GM12865 (cell line): ENCODE results near the gene ZBTB47.
A peak's percentile ranks its signal among the peaks of the same experiment; 100 is the strongest.

Experiments
- DNase-seq: peaks from one replicate; pipeline ENCODE4 v3.0.0; 2010; ENCODE audit warnings: low read depth
- H3K4me3 ChIP-seq: 2 replicates; pipeline ENCODE4 v1.5.1; 2011; ENCODE audit warnings: mild to moderate bottlenecking, low read depth, low read length, control low read depth
- CTCF ChIP-seq: IDR thresholded peaks from 2 replicates; pipeline ENCODE4 v1.5.1; 2011; ENCODE audit warnings: low read length, control low read depth, low read depth, inconsistent platforms; ENCODE audit not compliant: insufficient read depth; ENCODE audit errors: missing control alignments

ZBTB47 gene

GRCh38 chr3:42613462-42613861 lies 40.0 kb upstream of the ZBTB47 start:
- DNase-seq, result no peak
- TF ChIP-seq CTCF, result peak; percentile 38
- no peak overlapping the region for H3K4me3 ChIP-seq

DNA sequence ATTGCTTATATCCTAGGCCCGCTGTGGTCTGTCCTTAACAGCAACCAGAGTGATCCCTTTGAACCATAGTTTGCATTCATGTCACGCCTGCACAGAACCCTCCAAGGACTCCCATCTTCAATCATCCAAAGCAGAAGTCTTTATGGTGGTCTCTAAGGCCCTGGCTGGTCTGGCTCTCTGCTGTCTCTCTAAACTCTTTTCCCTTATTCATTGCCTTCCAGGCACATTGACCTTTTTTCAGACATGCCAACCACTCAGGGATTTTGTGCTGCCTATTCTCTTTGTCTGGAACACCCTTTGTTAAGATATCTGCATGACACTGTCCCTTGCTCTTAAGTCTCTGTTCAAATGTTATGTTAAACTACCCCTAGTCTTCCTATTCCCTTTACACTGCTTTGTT lies 21.9 kb upstream of the ZBTB47 start:
- H3K4me3 ChIP-seq, result no peak overlapping the region
- DNase-seq, result no peak
- TF ChIP-seq CTCF, result no peak

DNA sequence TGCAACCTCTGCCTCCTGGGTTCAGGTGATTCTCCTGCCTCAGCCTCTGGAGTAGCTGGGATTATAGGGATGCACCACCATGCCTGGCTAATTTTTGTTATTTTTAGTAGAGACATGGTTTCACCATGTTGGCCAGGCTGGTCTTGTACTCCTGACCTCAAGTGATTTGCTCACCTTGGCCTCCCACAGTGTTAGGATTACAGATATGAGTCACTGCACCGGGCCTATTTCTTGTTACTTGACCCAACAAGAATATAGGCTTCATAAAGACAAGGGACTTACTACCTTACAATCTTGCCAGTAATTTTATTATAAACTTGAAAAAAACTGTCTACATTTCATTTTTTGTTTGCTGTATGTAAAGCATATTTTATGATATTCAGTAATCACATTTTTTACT lies 21.4 kb upstream of the ZBTB47 start:
- no peak for DNase-seq
- no peak for TF ChIP-seq CTCF
- no peak overlapping the region for H3K4me3 ChIP-seq

DNA sequence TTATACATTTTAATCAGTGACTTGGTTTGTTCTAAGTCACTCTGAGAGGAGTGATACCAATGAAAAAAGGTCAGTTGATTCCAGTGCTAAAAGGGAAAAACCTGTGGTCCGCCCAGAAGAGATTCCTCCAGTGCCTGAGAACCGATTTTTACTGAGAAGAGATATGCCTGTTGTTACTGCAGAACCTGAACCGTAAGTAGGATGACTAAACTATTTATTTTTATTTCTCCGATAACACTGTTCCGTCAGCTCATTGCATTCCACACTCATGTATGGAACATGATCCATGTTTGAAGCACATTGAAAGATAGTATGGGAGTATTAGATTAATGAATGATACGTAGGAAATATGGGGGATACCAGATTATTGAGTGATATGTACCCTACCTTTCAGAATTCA lies 20.0 kb upstream of the ZBTB47 start:
- TF ChIP-seq CTCF, result no peak

GRCh38 chr3:42635111-42635510 lies 18.4 kb upstream of the ZBTB47 start:
- DNase-seq, result peak; percentile 54
- no peak for TF ChIP-seq CTCF
- H3K4me3 ChIP-seq, result no peak overlapping the region

More for the DNA sequence above, 20.0 kb upstream of the ZBTB47 start:
- no peak for DNase-seq
- no peak overlapping the region for H3K4me3 ChIP-seq

DNA sequence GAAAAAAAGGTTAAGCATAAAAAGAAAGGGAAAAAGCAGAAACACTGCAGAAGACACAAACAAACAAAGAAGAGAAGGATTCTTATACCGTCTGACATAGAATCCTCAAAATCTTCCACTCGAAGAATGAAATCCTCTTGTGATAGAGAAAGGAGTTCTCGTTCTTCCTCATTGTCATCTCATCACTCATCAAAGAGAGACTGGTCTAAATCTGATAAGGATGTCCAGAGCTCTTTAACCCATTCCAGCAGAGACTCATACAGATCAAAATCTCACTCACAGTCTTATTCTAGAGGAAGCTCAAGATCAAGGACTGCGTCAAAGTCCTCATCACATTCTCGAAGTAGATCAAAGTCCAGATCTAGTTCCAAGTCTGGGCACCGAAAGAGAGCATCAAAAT lies 16.5 kb upstream of the ZBTB47 start:
- H3K4me3 ChIP-seq, result no peak overlapping the region
- no peak for DNase-seq
- TF ChIP-seq CTCF, result no peak

DNA sequence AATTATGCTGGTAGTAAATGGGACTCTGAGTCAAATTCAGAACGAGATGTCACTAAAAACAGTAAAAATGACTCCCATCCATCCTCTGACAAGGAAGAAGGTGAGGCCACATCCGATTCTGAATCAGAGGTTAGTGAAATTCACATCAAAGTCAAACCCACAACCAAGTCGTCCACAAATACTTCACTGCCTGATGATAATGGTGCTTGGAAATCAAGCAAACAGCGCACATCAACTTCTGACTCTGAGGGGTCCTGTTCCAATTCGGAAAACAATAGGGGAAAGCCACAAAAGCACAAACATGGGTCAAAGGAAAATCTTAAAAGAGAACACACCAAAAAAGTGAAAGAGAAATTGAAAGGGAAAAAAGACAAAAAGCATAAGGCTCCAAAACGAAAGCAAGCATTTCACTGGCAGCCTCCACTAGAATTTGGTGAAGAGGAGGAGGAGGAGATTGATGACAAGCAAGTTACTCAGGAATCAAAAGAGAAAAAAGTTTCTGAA lies 15.1 kb upstream of the ZBTB47 start:
- peak; percentile 75 for DNase-seq
- no peak for TF ChIP-seq CTCF
- H3K4me3 ChIP-seq, result peak overlapping the region; percentile 4
